ENCODE data around the gene KCNJ10.

Gene KCNJ10

DNA sequence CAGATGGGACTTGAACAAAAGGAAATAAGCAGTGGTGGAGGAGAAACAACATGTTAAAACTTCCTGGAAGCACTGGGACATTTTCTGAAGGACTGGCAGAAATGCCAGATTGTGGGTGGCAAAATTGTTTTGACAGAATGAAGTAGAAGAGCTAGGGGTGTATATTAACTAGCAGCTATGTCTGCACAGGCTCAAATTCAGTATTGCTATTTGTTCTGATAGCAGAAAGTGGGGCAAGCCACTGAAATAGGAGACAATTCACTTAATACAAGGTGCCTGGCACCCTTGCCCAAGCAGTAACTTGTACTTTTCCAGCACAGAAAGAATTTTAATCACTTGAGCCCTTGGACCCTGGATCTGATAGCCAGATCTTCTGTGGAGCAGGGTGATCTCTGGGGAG is 26.4 kb downstream of the KCNJ10 start:
- H3K27me3 Mint-ChIP-seq, result peaks cover 16% of the 10 kb centered on the region
- H3K4me3 Mint-ChIP-seq, result no peak overlapping the region
- peaks cover 12% of the 10 kb centered on the region for H3K4me1 Mint-ChIP-seq (ENCODE audit: low read depth)
- H3K36me3 Mint-ChIP-seq (ENCODE audit: low read depth), result no peaks in the 10 kb centered on the region
- no peaks in the 10 kb centered on the region for H3K9me3 Mint-ChIP-seq
- H3K27ac Mint-ChIP-seq, result no peak overlapping the region

GRCh38 chr1:160040476-160040875 is 29.5 kb downstream of the KCNJ10 start:
- no peak overlapping the region for H3K4me3 Mint-ChIP-seq
- no peaks in the 10 kb centered on the region for H3K9me3 Mint-ChIP-seq
- H3K36me3 Mint-ChIP-seq (ENCODE audit: low read depth), result no peaks in the 10 kb centered on the region
- no peak overlapping the region for H3K27ac Mint-ChIP-seq
- no peaks in the 10 kb centered on the region for H3K4me1 Mint-ChIP-seq (ENCODE audit: low read depth)
- peaks cover 8% of the 10 kb centered on the region for H3K27me3 Mint-ChIP-seq

GRCh38 chr1:160032165-160032820 is 37.7 kb downstream of the KCNJ10 start:
- peaks cover 37% of the 10 kb centered on the region for H3K4me1 Mint-ChIP-seq (ENCODE audit: low read depth)
- no peaks in the 10 kb centered on the region for H3K27me3 Mint-ChIP-seq
- no peaks in the 10 kb centered on the region for H3K9me3 Mint-ChIP-seq
- H3K4me3 Mint-ChIP-seq, result peak overlapping the region; percentile 99
- peak overlapping the region; percentile 81 for H3K27ac Mint-ChIP-seq
- peaks cover 2% of the 10 kb centered on the region for H3K36me3 Mint-ChIP-seq (ENCODE audit: low read depth)

GRCh38 chr1:160031365-160032164 is 38.4 kb downstream of the KCNJ10 start, which contains the start of gene PIGM:
Gene PIGM, minus strand, starts transcription at chr1:160031990. Its CDS starts 251 bp downstream, at chr1:160031739.
- Mint-ChIP-seq H3K4me3 (peak within 1 kb of the TSS; percentile 99), H3K36me3 (ENCODE audit: low read depth) (peaks cover 5% of the 10 kb centered on the region), H3K9me3 (no peaks in the 10 kb centered on the region), H3K27ac (peak within 1 kb of the TSS; percentile 87), H3K4me1 (ENCODE audit: low read depth) (peaks cover 37% of the 10 kb centered on the region), H3K27me3 (no peaks in the 10 kb centered on the region)

DNA sequence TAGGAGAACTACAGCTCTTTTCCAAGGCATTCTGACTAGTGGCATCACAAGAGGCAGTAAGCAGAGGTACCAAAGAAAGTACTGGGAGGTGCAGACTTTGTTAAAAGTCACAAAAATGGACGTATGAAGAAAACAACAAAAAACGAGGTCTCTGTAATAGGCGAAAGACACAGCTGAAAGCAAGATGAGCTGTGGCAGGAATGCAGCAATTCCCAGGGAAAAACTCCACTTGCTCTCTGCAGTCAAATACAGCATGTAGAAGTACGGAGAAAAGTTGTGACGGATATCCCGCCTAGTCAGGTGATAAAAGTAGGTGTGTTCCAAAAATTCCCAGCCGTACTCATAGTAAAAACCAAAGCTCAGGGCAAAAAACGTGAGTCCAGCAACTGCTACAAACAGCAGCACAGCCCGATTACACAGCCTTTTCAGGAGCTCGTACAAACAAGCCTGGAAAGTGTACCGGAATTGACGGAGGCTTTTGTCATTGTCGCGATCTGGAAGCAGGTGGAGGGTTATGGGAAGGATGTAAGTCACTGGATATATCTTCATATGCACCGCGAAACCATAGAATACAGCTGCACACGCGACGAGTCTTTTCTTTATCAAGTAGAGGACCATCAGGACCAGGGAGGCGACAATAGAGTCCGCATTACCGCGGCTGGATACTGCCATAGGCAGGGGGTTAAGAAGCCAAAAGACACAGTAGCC is 39.1 kb downstream of the KCNJ10 start:
- Mint-ChIP-seq H3K9me3 (no peaks in the 10 kb centered on the region), H3K4me1 (ENCODE audit: low read depth) (peaks cover 37% of the 10 kb centered on the region), H3K4me3 (peak overlapping the region; percentile 99), H3K27me3 (no peaks in the 10 kb centered on the region), H3K27ac (peak overlapping the region; percentile 87), H3K36me3 (ENCODE audit: low read depth) (peaks cover 5% of the 10 kb centered on the region)

DNA sequence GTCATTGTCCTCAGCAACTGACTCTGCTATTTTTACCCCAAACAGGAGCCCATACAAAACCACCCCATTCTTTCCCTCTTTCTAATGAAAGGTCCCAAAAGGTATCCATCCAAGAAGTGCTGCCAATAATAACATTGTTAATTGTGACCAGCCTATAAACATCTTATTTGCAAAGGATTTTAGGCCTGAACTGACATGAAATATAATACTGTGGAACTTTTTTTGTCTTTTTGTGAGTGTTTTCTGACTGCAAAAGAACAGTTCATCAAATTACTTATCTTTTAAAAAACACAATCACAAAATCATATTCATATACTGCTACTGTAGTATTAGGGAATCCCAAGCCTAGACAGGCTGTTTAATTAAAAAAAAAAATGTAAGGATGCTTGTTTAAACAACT is 41.5 kb downstream of the KCNJ10 start:
- no peak overlapping the region for H3K4me3 Mint-ChIP-seq
- no peak overlapping the region for H3K27ac Mint-ChIP-seq
- H3K27me3 Mint-ChIP-seq, result no peaks in the 10 kb centered on the region
- peaks cover 30% of the 10 kb centered on the region for H3K4me1 Mint-ChIP-seq (ENCODE audit: low read depth)
- H3K36me3 Mint-ChIP-seq (ENCODE audit: low read depth), result peaks cover 5% of the 10 kb centered on the region
- no peaks in the 10 kb centered on the region for H3K9me3 Mint-ChIP-seq

- no peaks in the 10 kb centered on the region for H3K27me3 Mint-ChIP-seq
- H3K4me3 Mint-ChIP-seq, result no peak overlapping the region
- no peaks in the 10 kb centered on the region for H3K9me3 Mint-ChIP-seq
- H3K36me3 Mint-ChIP-seq (ENCODE audit: low read depth), result peaks cover 5% of the 10 kb centered on the region
- H3K27ac Mint-ChIP-seq, result no peak overlapping the region
- H3K4me1 Mint-ChIP-seq (ENCODE audit: low read depth), result peaks cover 10% of the 10 kb centered on the region
Observed at GRCh38 chr1:160025314-160025713, 44.6 kb downstream of the KCNJ10 start.

- Mint-ChIP-seq H3K27ac (no peak overlapping the region), H3K27me3 (no peaks in the 10 kb centered on the region), H3K4me3 (no peak overlapping the region), H3K36me3 (ENCODE audit: low read depth) (peaks cover 5% of the 10 kb centered on the region), H3K4me1 (ENCODE audit: low read depth) (peaks cover 4% of the 10 kb centered on the region), H3K9me3 (no peaks in the 10 kb centered on the region)
Observed at GRCh38 chr1:160024195-160024905, 45.6 kb downstream of the KCNJ10 start.

- Mint-ChIP-seq H3K36me3 (ENCODE audit: low read depth) (peaks cover 5% of the 10 kb centered on the region), H3K27ac (no peak overlapping the region), H3K9me3 (no peaks in the 10 kb centered on the region), H3K4me3 (no peak overlapping the region), H3K4me1 (ENCODE audit: low read depth) (no peaks in the 10 kb centered on the region), H3K27me3 (no peaks in the 10 kb centered on the region)
Observed at GRCh38 chr1:160022330-160023310, 47.3 kb downstream of the KCNJ10 start.

GRCh38 chr1:160021376-160022074 is 48.4 kb downstream of the KCNJ10 start:
- H3K4me1 Mint-ChIP-seq (ENCODE audit: low read depth), result no peaks in the 10 kb centered on the region
- no peak overlapping the region for H3K4me3 Mint-ChIP-seq
- H3K27ac Mint-ChIP-seq, result no peak overlapping the region
- no peaks in the 10 kb centered on the region for H3K9me3 Mint-ChIP-seq
- no peaks in the 10 kb centered on the region for H3K27me3 Mint-ChIP-seq
- H3K36me3 Mint-ChIP-seq (ENCODE audit: low read depth), result no peaks in the 10 kb centered on the region

- no peak overlapping the region for H3K27ac Mint-ChIP-seq
- H3K4me3 Mint-ChIP-seq, result no peak overlapping the region
Observed at GRCh38 chr1:160020196-160020595, 49.8 kb downstream of the KCNJ10 start.

GRCh38 chr1:160018900-160019299 is 51.1 kb downstream of the KCNJ10 start:
- no peak overlapping the region for H3K27ac Mint-ChIP-seq

More at GRCh38 chr1:160020196-160020595, 49.8 kb downstream of the KCNJ10 start:
- no peaks in the 10 kb centered on the region for H3K9me3 Mint-ChIP-seq
- no peaks in the 10 kb centered on the region for H3K27me3 Mint-ChIP-seq
- no peaks in the 10 kb centered on the region for H3K4me1 Mint-ChIP-seq (ENCODE audit: low read depth)
- H3K36me3 Mint-ChIP-seq (ENCODE audit: low read depth), result no peaks in the 10 kb centered on the region

DNA sequence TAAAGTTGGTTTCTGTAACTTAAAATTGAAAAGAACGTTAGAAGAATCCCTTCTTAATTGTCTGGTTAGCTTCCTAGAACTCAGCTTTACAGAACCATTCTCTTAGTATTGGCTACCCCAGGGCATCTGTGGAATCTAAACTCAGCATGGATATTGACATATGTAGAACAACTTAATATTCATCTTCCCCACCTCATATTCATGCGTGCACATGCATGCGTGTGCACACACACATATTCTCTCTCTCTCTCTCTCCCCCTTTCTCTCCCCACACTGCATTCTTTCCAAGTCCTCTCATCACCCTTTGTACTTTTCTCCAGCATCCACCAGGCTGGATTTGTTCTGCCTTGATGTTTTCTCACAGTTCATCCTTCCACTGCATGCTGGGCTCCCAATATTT is 51.6 kb downstream of the KCNJ10 start:
- no peaks in the 10 kb centered on the region for H3K9me3 Mint-ChIP-seq
- no peaks in the 10 kb centered on the region for H3K36me3 Mint-ChIP-seq (ENCODE audit: low read depth)
- no peak overlapping the region for H3K4me3 Mint-ChIP-seq
- no peaks in the 10 kb centered on the region for H3K4me1 Mint-ChIP-seq (ENCODE audit: low read depth)
- peaks cover 6% of the 10 kb centered on the region for H3K27me3 Mint-ChIP-seq
- H3K27ac Mint-ChIP-seq, result no peak overlapping the region

More at GRCh38 chr1:160018900-160019299, 51.1 kb downstream of the KCNJ10 start:
- H3K4me3 Mint-ChIP-seq, result no peak overlapping the region
- H3K36me3 Mint-ChIP-seq (ENCODE audit: low read depth), result no peaks in the 10 kb centered on the region
- H3K4me1 Mint-ChIP-seq (ENCODE audit: low read depth), result no peaks in the 10 kb centered on the region
- peaks cover 1% of the 10 kb centered on the region for H3K27me3 Mint-ChIP-seq
- no peaks in the 10 kb centered on the region for H3K9me3 Mint-ChIP-seq

Measured in stimulated activated naive CD8-positive, alpha-beta T cell treated with anti-CD3 and anti-CD28 coated beads, Interleukin-15, Interleukin-2, amounts not matched to agents 100 ng/mL and 50 ng/mL, for 24 hours (primary cell).